ENCODE measurements around the gene PCDHGA10.
"Not testable (repeated sequence)": the region's sequence is repeated elsewhere in the genome, so short reads cannot be mapped to it uniquely, and the experiment has no call there.

Gene PCDHGA10

DNA sequence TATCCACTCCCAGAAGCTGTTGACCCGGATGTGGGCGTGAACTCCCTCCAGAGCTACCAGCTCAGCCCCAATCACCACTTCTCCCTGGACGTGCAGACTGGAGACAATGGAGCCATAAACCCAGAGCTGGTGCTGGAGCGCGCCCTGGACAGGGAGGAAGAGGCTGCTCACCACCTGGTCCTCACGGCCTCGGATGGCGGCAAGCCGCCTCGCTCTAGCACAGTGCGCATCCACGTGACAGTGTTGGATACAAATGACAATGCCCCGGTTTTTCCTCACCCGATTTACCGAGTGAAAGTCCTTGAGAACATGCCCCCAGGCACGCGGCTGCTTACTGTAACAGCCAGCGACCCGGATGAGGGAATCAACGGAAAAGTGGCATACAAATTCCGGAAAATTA lies 19.5 kb upstream of the PCDHGA10 start:
- no peak for DNase-seq

- not testable (repeated sequence) for DNase-seq
These were observed 18.2 kb upstream of the PCDHGA10 start for GRCh38 chr5:141394401-141395187.

DNA sequence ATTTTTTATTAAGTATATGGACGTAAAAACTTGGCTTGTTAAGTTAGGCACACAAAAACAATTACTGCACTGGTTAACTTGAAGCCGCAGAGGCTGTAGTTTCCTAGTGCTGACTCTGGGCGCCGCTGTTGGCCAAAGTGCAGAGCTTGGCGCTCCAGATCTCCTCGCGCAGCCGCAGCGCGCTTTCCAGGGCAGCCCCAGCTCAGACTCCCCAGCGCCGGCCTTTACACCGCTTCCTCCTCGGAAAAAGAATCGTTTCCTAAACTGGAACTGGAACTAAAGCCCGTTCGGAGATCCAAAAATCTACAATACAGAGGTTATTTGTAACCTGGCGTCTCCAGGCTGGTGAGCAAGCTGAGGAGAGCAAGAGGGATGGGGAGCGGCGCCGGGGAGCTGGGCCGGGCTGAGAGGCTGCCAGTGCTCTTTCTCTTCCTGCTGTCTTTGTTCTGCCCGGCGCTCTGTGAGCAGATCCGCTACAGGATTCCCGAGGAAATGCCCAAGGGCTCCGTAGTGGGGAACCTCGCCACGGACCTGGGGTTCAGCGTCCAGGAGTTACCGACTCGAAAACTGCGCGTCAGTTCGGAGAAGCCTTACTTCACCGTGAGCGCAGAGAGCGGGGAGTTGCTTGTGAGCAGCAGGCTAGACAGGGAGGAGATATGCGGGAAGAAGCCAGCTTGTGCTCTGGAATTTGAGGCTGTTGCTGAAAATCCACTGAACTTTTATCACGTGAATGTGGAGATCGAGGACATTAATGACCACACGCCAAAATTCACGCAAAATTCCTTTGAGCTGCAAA lies 14.8 kb upstream of the PCDHGA10 start, which contains the start of gene PCDHGB5:
PCDHGB5 (plus strand) TSS at position 192 of the 796 bp plus-strand sequence; CDS start at position 373, 181 bp downstream.
- not testable (repeated sequence) for DNase-seq

DNA sequence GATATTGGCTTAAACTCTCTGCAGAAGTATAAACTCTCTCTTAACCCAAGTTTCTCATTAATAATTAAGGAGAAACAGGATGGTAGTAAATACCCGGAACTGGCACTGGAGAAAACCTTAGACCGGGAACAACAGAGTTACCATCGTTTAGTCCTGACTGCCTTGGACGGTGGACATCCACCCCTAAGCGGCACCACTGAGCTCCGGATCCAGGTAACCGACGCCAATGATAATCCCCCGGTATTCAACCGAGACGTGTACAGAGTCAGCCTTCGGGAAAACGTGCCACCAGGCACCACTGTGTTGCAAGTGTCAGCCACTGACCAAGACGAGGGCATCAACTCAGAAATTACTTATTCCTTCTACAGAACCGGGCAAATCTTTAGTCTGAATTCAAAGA lies 14.2 kb upstream of the PCDHGA10 start:
- DNase-seq: no peak

DNA sequence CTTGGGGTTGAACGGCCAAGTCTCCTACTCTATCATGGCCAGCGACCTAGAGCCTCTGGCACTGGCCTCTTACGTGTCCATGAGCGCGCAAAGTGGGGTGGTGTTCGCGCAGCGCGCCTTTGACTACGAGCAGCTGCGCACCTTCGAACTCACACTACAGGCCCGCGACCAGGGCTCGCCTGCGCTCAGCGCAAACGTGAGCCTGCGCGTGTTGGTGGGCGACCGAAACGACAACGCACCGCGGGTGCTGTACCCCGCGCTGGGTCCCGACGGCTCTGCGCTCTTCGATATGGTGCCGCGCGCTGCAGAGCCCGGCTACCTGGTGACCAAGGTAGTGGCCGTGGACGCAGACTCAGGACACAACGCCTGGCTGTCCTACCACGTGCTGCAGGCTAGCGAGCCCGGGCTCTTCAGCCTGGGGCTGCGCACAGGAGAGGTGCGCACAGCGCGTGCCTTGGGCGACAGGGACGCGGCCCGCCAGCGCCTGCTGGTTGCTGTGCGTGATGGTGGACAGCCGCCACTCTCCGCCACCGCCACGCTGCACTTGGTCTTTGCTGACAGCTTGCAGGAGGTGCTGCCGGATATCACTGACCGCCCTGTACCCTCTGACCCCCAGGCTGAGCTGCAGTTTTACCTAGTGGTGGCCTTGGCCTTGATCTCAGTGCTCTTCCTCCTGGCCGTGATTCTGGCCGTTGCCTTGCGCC lies 13.1 kb upstream of the PCDHGA10 start:
- no peak for DNase-seq

DNA sequence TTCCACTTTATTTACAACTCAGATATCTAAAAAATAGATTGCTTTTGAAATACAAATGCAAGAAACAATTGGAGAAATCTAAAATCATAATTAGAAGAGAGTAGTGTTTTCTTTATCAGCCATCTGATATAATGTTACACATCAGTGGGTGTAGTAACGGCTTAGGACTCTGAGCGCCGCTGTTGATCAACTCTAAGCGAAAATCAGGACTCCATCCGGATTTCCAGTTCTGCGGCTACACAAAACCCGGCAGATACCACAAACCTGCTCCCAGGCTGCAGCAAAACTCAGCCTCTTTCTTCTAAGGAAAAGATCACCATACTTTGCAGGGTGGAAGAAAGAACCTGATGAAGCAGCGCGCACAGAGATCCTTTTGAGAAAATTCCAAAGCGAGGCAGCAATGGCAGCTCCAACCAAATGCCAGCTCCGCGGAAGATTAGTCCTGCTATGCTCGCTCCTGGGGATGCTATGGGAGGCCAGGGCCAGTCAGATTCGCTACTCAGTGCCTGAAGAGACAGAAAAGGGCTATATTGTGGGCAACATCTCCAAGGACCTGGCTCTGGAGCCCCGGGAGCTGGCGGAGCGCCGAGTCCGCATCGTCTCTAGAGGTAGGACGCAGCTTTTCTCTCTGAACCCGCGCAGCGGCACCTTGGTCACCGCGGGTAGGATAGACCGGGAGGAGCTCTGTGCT lies 10.1 kb upstream of the PCDHGA10 start, which contains the start of gene PCDHGA9:
PCDHGA9 (plus strand) TSS at position 226 of the 691 bp plus-strand sequence; CDS start at position 401, 175 bp downstream.
- no peak for DNase-seq

DNA sequence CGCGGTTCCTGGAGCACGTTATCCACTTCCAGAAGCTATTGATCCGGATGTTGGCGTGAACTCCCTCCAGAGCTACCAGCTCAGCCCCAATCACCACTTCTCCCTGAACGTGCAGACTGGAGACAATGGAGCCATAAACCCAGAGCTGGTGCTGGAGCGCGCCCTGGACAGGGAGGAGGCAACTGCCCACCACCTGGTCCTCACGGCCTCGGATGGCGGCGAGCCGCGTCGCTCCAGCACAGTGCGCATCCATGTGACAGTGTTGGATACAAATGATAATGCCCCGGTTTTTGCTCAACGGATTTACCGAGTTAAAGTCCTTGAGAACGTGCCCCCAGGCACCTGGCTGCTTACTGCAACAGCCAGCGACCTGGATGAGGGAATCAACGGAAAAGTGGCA lies 9.4 kb upstream of the PCDHGA10 start:
- DNase-seq: no peak

DNA sequence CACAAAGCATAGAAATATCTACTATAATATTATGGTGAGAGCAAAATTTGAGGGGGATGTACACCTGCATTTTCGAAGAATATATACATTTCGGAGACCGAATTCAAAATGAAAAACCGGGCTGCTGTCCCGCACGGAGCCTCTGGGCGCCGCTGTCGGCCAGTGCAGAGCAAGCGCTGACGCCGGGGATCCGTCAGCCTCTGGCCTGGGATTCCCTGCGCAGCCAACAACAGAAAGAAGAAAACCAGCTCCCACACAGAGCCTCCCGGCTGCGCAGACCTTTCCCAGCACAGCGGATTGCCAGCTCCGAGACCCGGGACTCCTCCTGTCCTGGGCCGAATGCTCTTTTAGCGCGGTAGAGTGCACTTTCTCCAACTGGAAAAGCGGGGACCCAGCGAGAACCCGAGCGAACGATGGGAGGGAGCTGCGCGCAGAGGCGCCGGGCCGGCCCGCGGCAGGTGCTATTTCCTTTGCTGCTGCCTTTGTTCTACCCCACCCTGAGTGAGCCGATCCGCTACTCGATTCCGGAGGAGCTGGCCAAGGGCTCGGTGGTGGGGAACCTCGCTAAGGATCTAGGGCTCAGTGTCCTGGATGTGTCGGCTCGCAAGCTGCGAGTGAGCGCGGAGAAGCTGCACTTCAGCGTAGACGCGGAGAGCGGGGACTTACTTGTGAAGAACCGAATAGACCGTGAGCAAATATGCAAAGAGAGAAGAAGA lies 4.8 kb upstream of the PCDHGA10 start, which contains the start of gene PCDHGB6:
PCDHGB6 (plus strand) TSS at position 232 of the 716 bp plus-strand sequence; CDS start at position 414, 182 bp downstream.
- not testable (repeated sequence) for DNase-seq

GRCh38 chr5:141409598-141410306 lies 3.0 kb upstream of the PCDHGA10 start:
- no peak for DNase-seq

- no peak for DNase-seq
These were observed 1.2 kb upstream of the PCDHGA10 start for GRCh38 chr5:141411575-141411974.

DNA sequence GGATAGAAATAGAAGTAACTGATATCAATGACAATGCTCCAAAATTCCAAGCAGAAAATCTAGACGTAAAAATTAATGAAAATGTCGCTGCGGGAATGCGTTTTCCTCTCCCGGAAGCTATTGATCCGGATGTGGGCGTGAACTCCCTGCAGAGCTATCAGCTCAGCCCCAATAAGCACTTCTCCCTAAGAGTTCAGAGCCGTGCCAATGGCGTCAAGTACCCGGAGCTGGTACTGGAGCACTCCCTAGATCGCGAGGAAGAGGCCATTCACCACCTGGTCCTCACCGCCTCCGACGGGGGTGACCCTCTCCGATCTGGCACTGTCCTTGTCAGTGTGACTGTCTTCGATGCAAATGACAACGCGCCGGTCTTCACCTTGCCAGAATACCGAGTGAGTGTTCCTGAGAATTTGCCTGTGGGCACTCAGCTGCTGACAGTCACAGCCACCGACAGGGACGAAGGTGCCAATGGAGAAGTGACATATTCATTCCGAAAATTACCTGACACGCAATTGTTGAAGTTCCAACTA lies 818 bp downstream of the PCDHGA10 start:
- DNase-seq: no peak

DNA sequence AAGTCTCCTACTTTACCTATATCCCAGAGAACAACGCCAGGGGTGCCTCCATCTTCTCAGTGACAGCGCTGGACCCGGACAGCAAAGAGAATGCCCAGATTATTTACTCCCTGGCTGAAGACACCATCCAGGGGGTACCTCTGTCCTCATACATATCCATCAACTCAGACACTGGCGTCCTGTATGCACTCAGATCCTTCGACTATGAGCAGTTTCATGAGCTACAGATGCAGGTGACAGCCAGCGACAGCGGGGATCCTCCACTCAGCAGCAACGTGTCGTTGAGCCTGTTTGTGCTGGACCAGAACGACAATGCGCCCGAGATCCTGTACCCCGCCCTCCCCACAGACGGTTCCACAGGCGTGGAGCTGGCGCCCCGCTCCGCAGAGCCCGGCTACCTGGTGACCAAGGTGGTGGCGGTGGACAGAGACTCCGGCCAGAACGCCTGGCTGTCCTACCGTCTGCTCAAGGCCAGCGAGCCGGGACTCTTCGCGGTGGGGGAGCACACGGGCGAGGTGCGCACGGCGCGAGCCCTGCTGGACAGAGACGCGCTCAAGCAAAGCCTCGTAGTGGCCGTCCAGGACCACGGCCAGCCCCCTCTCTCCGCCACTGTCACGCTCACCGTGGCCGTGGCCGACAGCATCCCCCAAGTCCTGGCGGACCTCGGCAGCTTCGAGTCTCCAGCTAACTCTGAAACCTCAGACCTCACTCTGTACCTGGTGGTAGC lies 1.9 kb downstream of the PCDHGA10 start:
- DNase-seq: not testable (repeated sequence)

DNA sequence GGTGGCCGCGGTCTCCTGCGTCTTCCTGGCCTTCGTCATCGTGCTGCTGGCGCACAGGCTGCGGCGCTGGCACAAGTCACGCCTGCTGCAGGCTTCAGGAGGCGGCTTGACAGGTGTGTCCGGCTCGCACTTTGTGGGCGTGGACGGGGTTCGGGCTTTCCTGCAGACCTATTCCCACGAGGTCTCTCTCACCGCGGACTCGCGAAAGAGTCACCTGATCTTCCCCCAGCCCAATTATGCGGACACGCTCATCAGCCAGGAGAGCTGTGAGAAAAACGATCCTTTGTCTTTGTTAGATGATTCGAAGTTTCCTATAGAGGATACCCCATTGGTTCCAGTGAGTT lies 2.5 kb downstream of the PCDHGA10 start:
- DNase-seq: not testable (repeated sequence)

DNA sequence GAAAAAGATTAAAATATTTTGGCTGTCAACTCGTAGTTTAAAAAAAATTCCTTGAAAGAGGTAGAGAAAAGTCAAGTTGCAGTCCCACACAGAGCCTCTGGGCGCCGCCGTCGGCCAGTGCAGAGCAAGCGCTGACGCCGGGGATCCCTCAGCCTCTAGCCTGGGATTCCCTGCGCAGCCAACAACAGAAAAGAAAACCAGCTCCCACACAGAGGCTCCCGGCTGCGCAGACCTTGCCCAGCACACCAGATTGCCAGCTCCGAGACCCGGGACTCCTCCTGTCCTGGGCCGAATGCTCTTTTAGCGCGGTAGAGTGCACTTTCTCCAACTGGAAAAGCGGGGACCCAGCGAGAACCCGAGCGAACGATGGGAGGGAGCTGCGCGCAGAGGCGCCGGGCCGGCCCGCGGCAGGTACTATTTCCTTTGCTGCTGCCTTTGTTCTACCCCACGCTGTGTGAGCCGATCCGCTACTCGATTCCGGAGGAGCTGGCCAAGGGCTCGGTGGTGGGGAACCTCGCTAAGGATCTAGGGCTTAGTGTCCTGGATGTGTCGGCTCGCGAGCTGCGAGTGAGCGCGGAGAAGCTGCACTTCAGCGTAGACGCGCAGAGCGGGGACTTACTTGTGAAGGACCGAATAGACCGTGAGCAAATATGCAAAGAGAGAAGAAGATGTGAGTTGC lies 4.8 kb downstream of the PCDHGA10 start, which contains the start of gene PCDHGB7:
PCDHGB7 (plus strand) TSS at position 184 of the 679 bp plus-strand sequence; CDS start at position 367, 183 bp downstream.
- peak; percentile 12 for DNase-seq

DNA sequence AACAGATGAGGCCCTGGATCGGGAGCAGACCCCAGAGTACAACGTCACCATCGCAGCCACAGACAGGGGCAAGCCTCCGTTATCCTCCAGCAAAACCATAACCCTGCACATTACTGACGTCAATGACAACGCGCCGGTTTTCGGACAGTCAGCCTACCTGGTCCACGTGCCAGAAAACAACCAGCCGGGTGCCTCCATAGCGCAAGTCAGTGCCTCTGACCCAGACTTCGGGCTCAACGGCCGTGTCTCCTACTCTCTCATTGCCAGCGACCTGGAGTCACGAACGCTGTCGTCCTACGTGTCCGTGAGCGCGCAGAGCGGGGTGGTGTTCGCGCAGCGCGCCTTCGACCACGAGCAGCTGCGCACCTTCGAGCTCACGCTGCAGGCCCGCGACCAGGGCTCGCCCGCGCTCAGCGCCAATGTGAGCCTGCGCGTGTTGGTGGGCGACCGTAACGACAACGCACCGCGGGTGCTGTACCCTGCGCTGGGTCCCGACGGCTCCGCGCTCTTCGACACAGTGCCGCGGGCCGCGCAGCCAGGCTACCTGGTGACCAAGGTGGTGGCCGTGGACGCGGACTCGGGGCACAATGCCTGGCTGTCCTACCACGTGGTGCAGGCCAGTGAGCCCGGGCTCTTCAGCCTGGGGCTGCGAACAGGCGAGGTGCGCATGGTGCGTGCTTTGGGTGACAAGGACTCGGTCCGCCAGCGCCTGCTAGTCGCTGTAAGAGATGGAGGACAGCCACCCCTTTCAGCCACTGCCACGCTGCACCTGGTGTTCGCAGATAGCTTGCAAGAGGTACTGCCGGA lies 6.5 kb downstream of the PCDHGA10 start:
- no peak for DNase-seq

DNA sequence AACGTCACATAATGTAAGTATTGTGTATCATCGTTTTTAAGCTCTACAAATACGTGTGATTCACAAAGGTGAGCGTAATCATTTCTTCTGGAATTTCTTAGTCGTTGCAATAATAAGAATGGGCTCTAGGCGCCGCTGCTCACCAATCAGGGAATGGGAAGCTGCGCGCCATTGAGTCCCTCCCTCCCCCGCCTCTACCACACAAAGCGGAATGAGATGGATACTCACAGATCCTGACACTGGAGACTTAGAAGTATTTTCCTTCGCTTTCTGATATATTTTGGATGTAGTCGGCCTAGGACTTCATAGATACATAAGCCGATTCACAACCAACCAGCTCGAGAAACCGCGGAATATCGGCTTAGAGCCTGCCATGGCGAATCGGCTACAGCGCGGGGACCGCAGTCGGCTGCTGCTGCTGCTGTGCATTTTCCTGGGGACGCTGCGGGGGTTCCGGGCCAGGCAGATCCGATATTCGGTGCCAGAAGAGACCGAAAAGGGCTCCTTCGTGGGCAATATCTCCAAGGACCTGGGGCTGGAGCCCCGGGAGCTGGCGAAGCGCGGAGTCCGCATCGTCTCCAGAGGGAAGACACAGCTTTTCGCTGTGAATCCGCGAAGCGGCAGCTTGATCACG lies 8.2 kb downstream of the PCDHGA10 start, which contains the start of gene PCDHGA11:
PCDHGA11 (plus strand) TSS at position 197 of the 634 bp plus-strand sequence; CDS start at position 374, 177 bp downstream.
- no peak for DNase-seq

DNA sequence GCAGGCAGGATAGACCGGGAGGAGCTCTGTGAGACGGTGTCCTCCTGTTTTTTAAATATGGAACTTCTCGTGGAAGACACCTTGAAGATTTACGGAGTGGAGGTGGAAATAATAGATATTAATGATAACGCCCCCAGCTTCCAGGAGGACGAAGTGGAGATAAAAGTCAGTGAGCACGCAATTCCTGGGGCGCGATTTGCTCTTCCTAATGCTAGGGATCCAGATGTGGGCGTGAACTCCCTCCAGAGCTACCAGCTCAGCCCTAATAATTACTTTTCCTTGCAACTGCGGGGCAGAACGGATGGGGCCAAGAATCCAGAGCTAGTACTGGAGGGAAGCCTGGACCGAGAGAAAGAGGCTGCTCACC lies 8.7 kb downstream of the PCDHGA10 start:
- DNase-seq: no peak

- no peak for DNase-seq
These were observed 10.0 kb downstream of the PCDHGA10 start for GRCh38 chr5:141422742-141423291.

Measured in NCI-H524 treated with DMSO at 0.1 percent for 48 hours (cell line).